CD14-positive monocyte (primary cell): ENCODE data around the gene FGD4. TPM values are rescaled to one million over a fixed set of nuclear protein-coding genes. Genes with fewer than 3 reads are reported as not detected.
"Not testable (repeated sequence)": the region's sequence is repeated elsewhere in the genome, so short reads cannot be mapped to it uniquely, and the experiment has no call there.

Source experiments
- DNase-seq, 3 donors: peaks; one replicate each; pipeline ENCODE4 v3.0.0-alpha.2; 2011 to 2022
- H2AFZ ChIP-seq: 2 replicates; pipeline ENCODE4 v1.6.0; 2012; ENCODE audit warnings: mild to moderate bottlenecking, low read depth, low read length, inconsistent platforms; ENCODE audit not compliant: insufficient read depth, poor library complexity, severe bottlenecking
- H3K27ac ChIP-seq, 2 donors: 1 replicate in 1 of 2; 2 replicates in 1 of 2; pipeline ENCODE4 v1.5.1; 2012 to 2013; ENCODE audit warnings: low read length in 2 of 2, control low read depth in 1 of 2, inconsistent platforms in 1 of 2, low read depth in 1 of 2, mild to moderate bottlenecking in 1 of 2
- H3K27me3 ChIP-seq, 2 donors: one replicate each; pipeline versions ENCODE4 v1.6.0 to v1.6.1; 2011 to 2013; ENCODE audit warnings: low read length in 2 of 2; ENCODE audit not compliant: control insufficient read depth in 2 of 2, insufficient read depth in 2 of 2
- H3K36me3 ChIP-seq, 2 donors: replicated peaks in 1 of 2; 1 replicate in 1 of 2; 2 replicates in 1 of 2; pipeline versions ENCODE4 v1.5.1 to v1.6.1; 2012 to 2013; ENCODE audit warnings: low read length in 2 of 2, control low read depth in 1 of 2, inconsistent platforms in 1 of 2, mild to moderate bottlenecking in 1 of 2; ENCODE audit not compliant: insufficient read depth in 2 of 2, control insufficient read depth in 1 of 2
- H3K4me1 ChIP-seq, 2 donors: 1 replicate in 1 of 2; 2 replicates in 1 of 2; pipeline versions ENCODE4 v1.5.1 to v1.6.1; 2012 to 2013; ENCODE audit warnings: low read length in 2 of 2, control low read depth in 1 of 2, inconsistent platforms in 1 of 2, mild to moderate bottlenecking in 1 of 2, moderate library complexity in 1 of 2; ENCODE audit not compliant: insufficient read depth in 2 of 2, control insufficient read depth in 1 of 2
- H3K4me2 ChIP-seq: replicated peaks from 2 replicates; pipeline ENCODE3; 2012; ENCODE audit warnings: low read length, moderate library complexity, mild to moderate bottlenecking; ENCODE audit not compliant: poor library complexity, severe bottlenecking; ENCODE audit errors: extremely low read depth
- H3K4me3 ChIP-seq, 3 experiments: fragments of 200-600 bp in 1 of 3; sonication (generic) in 1 of 3; replicated peaks in 1 of 3; 1 replicate in 2 of 3; 2 replicates in 1 of 3; pipeline ENCODE4 v1.5.1; 2011 to 2013; ENCODE audit warnings: low read length in 3 of 3, mild to moderate bottlenecking in 3 of 3, control low read depth in 2 of 3, low read depth in 2 of 3, inconsistent platforms in 1 of 3, moderate library complexity in 1 of 3
- H3K79me2 ChIP-seq: 2 replicates; pipeline ENCODE4 v1.6.0; 2012; ENCODE audit warnings: mild to moderate bottlenecking, control low read depth, inconsistent platforms, low read length, moderate library complexity; ENCODE audit not compliant: insufficient read depth
- H3K9ac ChIP-seq: 2 replicates; pipeline ENCODE4 v1.6.0; 2017; ENCODE audit warnings: low read length, mild to moderate bottlenecking; ENCODE audit not compliant: insufficient read depth, poor library complexity, severe bottlenecking
- H3K9me3 ChIP-seq, 2 donors: replicated peaks in 1 of 2; 1 replicate in 1 of 2; 2 replicates in 1 of 2; pipeline versions ENCODE4 v1.5.1 to v1.6.1; 2012 to 2013; ENCODE audit warnings: low read length in 2 of 2, control low read depth in 1 of 2; ENCODE audit not compliant: control insufficient read depth in 1 of 2, insufficient read depth in 1 of 2
- H4K20me1 ChIP-seq: 2 replicates; pipeline ENCODE4 v1.6.0; 2012; ENCODE audit warnings: mild to moderate bottlenecking, low read length, control low read depth, moderate library complexity; ENCODE audit not compliant: insufficient read depth
- H3K27ac Mint-ChIP-seq, 7 donors: one replicate each; pipeline ENCODE4 v1.8.0; 2020; ENCODE audit warnings: mild to moderate bottlenecking in 7 of 7, mixed read lengths in 7 of 7, moderate library complexity in 6 of 7, inconsistent platforms in 2 of 7
- H3K27me3 Mint-ChIP-seq, 3 donors: one replicate each; pipeline ENCODE4 v1.8.0; 2021 to 2022; ENCODE audit warnings: low read depth in 3 of 3, mild to moderate bottlenecking in 3 of 3, mixed read lengths in 3 of 3, moderate library complexity in 3 of 3, inconsistent platforms in 1 of 3
- H3K36me3 Mint-ChIP-seq, 2 donors: one replicate each; pipeline ENCODE4 v1.8.0; 2020; ENCODE audit warnings: mixed read lengths in 2 of 2, inconsistent platforms in 1 of 2, mild to moderate bottlenecking in 1 of 2
- H3K4me1 Mint-ChIP-seq: one replicate; pipeline ENCODE4 v1.8.0; 2020; ENCODE audit warnings: mild to moderate bottlenecking, mixed read lengths
- H3K4me3 Mint-ChIP-seq, 2 donors: one replicate each; pipeline ENCODE4 v1.8.0; 2020; ENCODE audit warnings: mild to moderate bottlenecking in 2 of 2, mixed read lengths in 2 of 2, moderate library complexity in 1 of 2
- H3K9me3 Mint-ChIP-seq, 7 donors: one replicate each; pipeline ENCODE4 v1.8.0; 2020 to 2022; ENCODE audit warnings: mixed read lengths in 7 of 7, mild to moderate bottlenecking in 6 of 7, moderate library complexity in 6 of 7, inconsistent platforms in 2 of 7
- CTCF ChIP-seq: fragments of 200-600 bp; IDR thresholded peaks from one replicate; pipeline ENCODE4 v1.8.0; 2022; ENCODE audit warnings: antibody characterized with exemption, mild to moderate bottlenecking
- WGBS: methylation state at CpG from one replicate; pipeline ENCODE4 v1.1.5; 2013; ENCODE audit warnings: missing lambda C conversion rate; ENCODE audit not compliant: insufficient coverage; 5-methylcytosine and 5-hydroxymethylcytosine counted together
- intact Hi-C, 2 donors: fragments of 100-400 bp; cut with micrococcal nuclease; formaldehyde crosslinking; loops; one replicate each; pipeline versions ENCODE4 v1.15.0 to v1.15.1; 2023
- polyA plus RNA-seq, 3 donors: library from polyadenylated mRNA; depleted of rRNA in 1 of 3; unstranded in 2 of 3; stranded (reverse) in 1 of 3; fragments of 300-500 nt in 2 of 3; fragments of >200 nt in 1 of 3; fragmentation: Illumina TruSeq in 2 of 3; gene quantifications; 1 replicate in 2 of 3; 2 replicates in 1 of 3; pipeline ENCODE4 v1.2.3, GENCODE V29; 2012 to 2021

FGD4 gene
- polyA plus RNA-seq, 3 donors, result 5.3 to 34.4 (median 6.0) TPM

DNA sequence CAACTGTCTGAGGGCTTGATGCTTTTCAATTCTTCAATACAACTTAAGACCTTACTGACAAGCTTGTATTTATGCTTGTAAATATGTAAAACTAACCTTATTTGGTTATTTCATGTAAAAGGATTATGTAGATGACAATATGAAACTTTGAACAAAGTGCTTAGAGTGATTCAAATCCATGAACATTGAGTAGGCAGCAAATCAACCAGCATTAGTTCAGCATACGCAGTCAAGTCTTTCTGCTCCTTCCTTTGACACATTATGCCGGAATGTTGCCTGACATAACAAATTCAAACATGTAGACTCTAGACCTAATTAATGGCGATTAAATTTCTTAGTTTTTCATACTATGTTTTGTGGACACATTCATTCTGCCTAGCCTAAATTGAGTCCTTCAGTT lies 105.2 kb downstream of the FGD4 start:
- no peak for TF ChIP-seq CTCF
- H3K9ac ChIP-seq, result no peak overlapping the region
- H3K36me3 Mint-ChIP-seq, result peaks cover 23 to 28% of the 10 kb centered on the region in 2 donors
- no peaks in the 10 kb centered on the region for H3K27me3 ChIP-seq
- DNase-seq, result no peak
- H3K27ac Mint-ChIP-seq, result no peak overlapping the region
- H3K9me3 Mint-ChIP-seq, result no peaks in the 10 kb centered on the region
- H3K4me3 Mint-ChIP-seq, result no peak overlapping the region
- peaks cover 91% of the 10 kb centered on the region for H3K79me2 ChIP-seq
- H3K4me2 ChIP-seq, result no peak overlapping the region
- peaks cover 52 to 60% of the 10 kb centered on the region in 2 donors for H3K4me1 ChIP-seq
- peak overlapping the region in 1 of 2 donors; percentile 65 for H3K27ac ChIP-seq
- H4K20me1 ChIP-seq, result peaks cover 90% of the 10 kb centered on the region
- 100% methylated on average over 2 of the region's 3 CpGs for WGBS
- H3K27me3 Mint-ChIP-seq, result no peaks in the 10 kb centered on the region
- no peaks in the 10 kb centered on the region for H3K9me3 ChIP-seq
- no peak overlapping the region for H3K4me3 ChIP-seq
- H3K36me3 ChIP-seq, result peaks cover 0 to 7% of the 10 kb centered on the region in 2 donors
- H3K4me1 Mint-ChIP-seq, result peaks cover 72% of the 10 kb centered on the region
- H2AFZ ChIP-seq, result no peak overlapping the region
- intact Hi-C loops, result no loop called here

DNA sequence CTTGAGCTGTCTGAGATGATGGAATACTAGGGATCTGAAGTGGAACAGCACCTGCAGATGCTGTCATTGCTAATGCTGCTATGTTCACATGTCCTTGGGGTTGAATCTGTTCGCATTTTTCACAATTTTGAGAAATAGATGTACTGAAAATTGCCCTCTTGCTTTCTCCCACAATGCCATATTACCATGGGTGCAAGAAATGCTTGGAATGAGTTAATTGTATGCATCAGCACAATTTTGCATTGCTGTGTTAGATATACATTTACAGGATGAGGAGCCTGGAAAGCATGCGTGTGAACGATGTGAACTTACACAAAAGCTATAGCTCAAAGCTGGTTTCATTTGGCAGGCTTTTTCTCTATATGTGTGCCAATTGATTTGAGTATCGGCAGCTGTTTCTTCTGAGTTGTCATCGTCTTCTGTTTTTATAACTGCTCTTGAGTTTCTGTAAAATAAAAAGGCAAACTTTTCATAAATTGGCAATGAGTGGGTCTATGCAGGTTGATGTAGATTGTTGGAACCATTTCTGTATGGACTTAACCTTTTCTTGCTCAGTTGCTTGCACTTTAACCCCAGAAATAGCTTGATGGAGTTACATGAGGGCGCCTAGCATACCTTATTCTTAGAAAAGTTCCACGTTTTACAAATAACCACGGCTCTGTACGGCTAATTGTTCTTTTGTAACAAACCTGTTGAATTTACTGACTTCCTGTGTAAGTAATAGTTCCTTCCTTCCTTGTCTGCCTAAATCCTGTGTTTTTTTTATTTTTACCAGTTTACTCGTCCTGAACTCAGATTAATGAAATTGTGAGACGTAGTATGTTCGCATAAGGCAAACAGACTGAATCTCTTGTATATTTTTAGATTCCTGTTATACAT lies 105.9 kb downstream of the FGD4 start:
- peaks cover 73% of the 10 kb centered on the region for H3K4me1 Mint-ChIP-seq
- intact Hi-C loops, result no loop called here
- Histone ChIP-seq H3K27ac (peak overlapping the region in 1 of 2 donors; percentile 65), H4K20me1 (peaks cover 92% of the 10 kb centered on the region), H2AFZ (no peak overlapping the region), H3K9me3 (no peaks in the 10 kb centered on the region), H3K4me1 (peaks cover 52 to 60% of the 10 kb centered on the region in 2 donors), H3K79me2 (peaks cover 93% of the 10 kb centered on the region), H3K4me3 (no peak overlapping the region), H3K27me3 (no peaks in the 10 kb centered on the region), H3K4me2 (peak overlapping the region; percentile 10), H3K9ac (no peak overlapping the region), H3K36me3 (peaks cover 0 to 12% of the 10 kb centered on the region in 2 donors)
- peak overlapping the region in 5 of 7 donors; percentile 5 to 88 (median 72) for H3K27ac Mint-ChIP-seq
- no peaks in the 10 kb centered on the region for H3K27me3 Mint-ChIP-seq
- TF ChIP-seq CTCF, result no peak
- DNase-seq, result no peak
- no peaks in the 10 kb centered on the region for H3K9me3 Mint-ChIP-seq
- H3K36me3 Mint-ChIP-seq, result peaks cover 23 to 26% of the 10 kb centered on the region in 2 donors
- 93% methylated on average over 2 of the region's 12 CpGs for WGBS
- no peak overlapping the region for H3K4me3 Mint-ChIP-seq

GRCh38 chr12:32507096-32507941 lies 108.0 kb downstream of the FGD4 start:
- H3K36me3 Mint-ChIP-seq, result peaks cover 20 to 26% of the 10 kb centered on the region in 2 donors
- DNase-seq, result peak; percentile 51 to 68 (median 61)
- Histone ChIP-seq H3K27ac (peak overlapping the region in 1 of 2 donors; percentile 70), H3K4me1 (peaks cover 41 to 52% of the 10 kb centered on the region in 2 donors), H3K36me3 (peaks cover 0 to 13% of the 10 kb centered on the region in 2 donors), H3K4me2 (peak overlapping the region; percentile 14), H4K20me1 (peaks cover 95% of the 10 kb centered on the region), H3K79me2 (peaks cover 95% of the 10 kb centered on the region)
- peak overlapping the region; percentile 17 to 90 (median 48) for H3K27ac Mint-ChIP-seq
- H2AFZ ChIP-seq, H3K9me3 ChIP-seq, H3K9ac ChIP-seq, H3K9me3 Mint-ChIP-seq, H3K27me3 Mint-ChIP-seq, H3K4me3 ChIP-seq, H3K27me3 ChIP-seq, H3K4me3 Mint-ChIP-seq, intact Hi-C loops: not testable (repeated sequence)
- peaks cover 63% of the 10 kb centered on the region for H3K4me1 Mint-ChIP-seq
- 94% methylated on average over 4 of the region's 8 CpGs for WGBS
